ENCODE measurements around the gene NUDT1.

DNA sequence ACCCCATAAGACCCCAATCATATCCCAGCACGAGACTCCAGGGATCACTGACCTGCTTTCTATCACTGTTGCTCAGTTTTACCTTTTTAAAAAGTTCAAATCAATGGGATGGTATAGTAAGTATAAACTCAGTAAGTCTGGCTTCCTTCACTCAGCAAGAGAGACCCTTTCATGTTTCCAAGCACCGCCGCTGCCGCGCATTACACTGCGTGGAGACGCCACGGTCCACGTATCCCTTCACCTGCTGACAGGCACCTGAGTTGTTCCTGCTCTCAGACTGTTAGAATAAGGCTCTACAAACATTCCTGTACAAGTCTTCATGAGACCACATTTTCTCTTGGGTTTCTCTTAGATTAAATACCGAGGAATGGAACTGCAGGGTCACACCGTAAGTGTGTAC is 37.6 kb upstream of the NUDT1 start:
- TF ChIP-seq EZH2 (IDR thresholded peaks at IDR 0.05; ENCODE audit: insufficient read depth, poor library complexity, severe bottlenecking) (no peak), EZH2phosphoT487 (IDR thresholded peaks at IDR 0.05; ENCODE audit: insufficient read depth, low read depth) (no peak)
